GM23248 (cell line): ENCODE results near the gene RNF213.

Experiments
- EZH2 ChIP-seq: fragments of 200-600 bp; sonication (generic); IDR thresholded peaks from 2 replicates; pipeline ENCODE4 v1.6.1; 2018; ENCODE audit warnings: antibody characterized with exemption, mild to moderate bottlenecking; ENCODE audit not compliant: insufficient read depth, poor library complexity, severe bottlenecking
- EZH2phosphoT487 ChIP-seq: fragments of 200-600 bp; sonication (generic); IDR thresholded peaks from 2 replicates; pipeline ENCODE4 v1.6.1; 2018; ENCODE audit warnings: antibody characterized with exemption, moderate library complexity, mild to moderate bottlenecking, low read depth; ENCODE audit not compliant: insufficient read depth

DNA sequence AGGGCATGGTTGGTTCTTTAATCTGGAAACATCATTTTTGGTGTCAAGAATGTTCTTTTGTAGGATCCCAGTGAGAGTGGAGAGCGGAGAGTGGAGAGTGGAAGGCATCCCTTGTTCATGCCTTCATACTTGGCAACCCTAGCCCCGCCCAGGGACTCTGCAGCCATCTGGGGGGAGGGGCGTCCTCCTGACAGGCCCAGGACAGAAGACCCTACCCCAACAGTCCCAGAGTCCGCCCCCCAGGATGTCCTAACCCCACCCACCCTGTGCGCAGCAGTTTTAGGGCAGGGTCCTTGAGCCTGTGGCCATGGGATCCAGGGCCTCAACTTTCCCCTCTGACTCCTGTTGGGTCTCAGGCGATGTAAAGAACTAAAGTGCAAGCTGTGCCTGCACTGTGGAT, 36.0 kb upstream of the RNF213 start:
- no peak for TF ChIP-seq EZH2
- TF ChIP-seq EZH2phosphoT487, result no peak
